ENCODE measurements around the gene FBLN1.

FBLN1 gene

GRCh38 chr22:45632791-45633515 is 130.3 kb downstream of the FBLN1 start:
- H2AFZ ChIP-seq (ENCODE audit: low read depth, low read length, severe bottlenecking), result no peak overlapping the region
- no peaks in the 10 kb centered on the region for H3F3A ChIP-seq (ENCODE audit: insufficient read depth)
- no peak overlapping the region for H3K9ac ChIP-seq (ENCODE audit: low read length)
- H3K36me3 ChIP-seq (ENCODE audit: low read length), result no peaks in the 10 kb centered on the region
- no peaks in the 10 kb centered on the region for H3K9me2 ChIP-seq (replicated peaks; ENCODE audit: insufficient read depth, low read length)
- no peaks in the 10 kb centered on the region for H3K9me3 ChIP-seq (ENCODE audit: insufficient read depth, low read length)
- H3K4me2 ChIP-seq (ENCODE audit: low read depth, low read length, poor library complexity, severe bottlenecking), result no peak overlapping the region
- H3K27me3 ChIP-seq (ENCODE audit: low read length), result no peaks in the 10 kb centered on the region
- no peak overlapping the region for H3K4me3 ChIP-seq (ENCODE audit: insufficient read depth, low read length, poor library complexity, severe bottlenecking)
- no peaks in the 10 kb centered on the region for H4K20me1 ChIP-seq (ENCODE audit: low read depth, low read length)
- TF ChIP-seq EZH2phosphoT487 (conservative IDR thresholded peaks at IDR 0.05; ENCODE audit: low read length), result no peak
- TF ChIP-seq CTCF (IDR thresholded peaks at IDR 0.05; ENCODE audit: insufficient read depth, low read length, poor library complexity, severe bottlenecking), result no peak
- H3K27ac ChIP-seq (ENCODE audit: low read depth, low read length), result no peak overlapping the region
- H3K79me2 ChIP-seq (ENCODE audit: insufficient read depth, low read length), result no peaks in the 10 kb centered on the region

GRCh38 chr22:45636683-45637082 is 134.0 kb downstream of the FBLN1 start:
- no peak overlapping the region for H3K27ac ChIP-seq (ENCODE audit: low read depth, low read length)
- H4K20me1 ChIP-seq (ENCODE audit: low read depth, low read length), result no peaks in the 10 kb centered on the region
- H3K9me2 ChIP-seq (replicated peaks; ENCODE audit: insufficient read depth, low read length), result no peaks in the 10 kb centered on the region
- no peak overlapping the region for H3K4me2 ChIP-seq (ENCODE audit: low read depth, low read length, poor library complexity, severe bottlenecking)
- H2AFZ ChIP-seq (ENCODE audit: low read depth, low read length, severe bottlenecking), result no peak overlapping the region
- no peaks in the 10 kb centered on the region for H3F3A ChIP-seq (ENCODE audit: insufficient read depth)
- H3K36me3 ChIP-seq (ENCODE audit: low read length), result no peaks in the 10 kb centered on the region
- H3K9ac ChIP-seq (ENCODE audit: low read length), result no peak overlapping the region
- H3K4me3 ChIP-seq (ENCODE audit: insufficient read depth, low read length, poor library complexity, severe bottlenecking), result no peak overlapping the region
- no peaks in the 10 kb centered on the region for H3K27me3 ChIP-seq (ENCODE audit: low read length)
- H3K9me3 ChIP-seq (ENCODE audit: insufficient read depth, low read length), result no peaks in the 10 kb centered on the region
- TF ChIP-seq CTCF (IDR thresholded peaks at IDR 0.05; ENCODE audit: insufficient read depth, low read length, poor library complexity, severe bottlenecking) (no peak), EZH2phosphoT487 (conservative IDR thresholded peaks at IDR 0.05; ENCODE audit: low read length) (no peak)
- no peaks in the 10 kb centered on the region for H3K79me2 ChIP-seq (ENCODE audit: insufficient read depth, low read length)

- H3K4me2 ChIP-seq (ENCODE audit: low read depth, low read length, poor library complexity, severe bottlenecking), result no peak overlapping the region
- H3K9me2 ChIP-seq (replicated peaks; ENCODE audit: insufficient read depth, low read length), result no peaks in the 10 kb centered on the region
- H3K9ac ChIP-seq (ENCODE audit: low read length), result no peak overlapping the region
- no peaks in the 10 kb centered on the region for H3K9me3 ChIP-seq (ENCODE audit: insufficient read depth, low read length)
- no peaks in the 10 kb centered on the region for H3K79me2 ChIP-seq (ENCODE audit: insufficient read depth, low read length)
- no peaks in the 10 kb centered on the region for H3F3A ChIP-seq (ENCODE audit: insufficient read depth)
- H2AFZ ChIP-seq (ENCODE audit: low read depth, low read length, severe bottlenecking), result no peak overlapping the region
- no peak for TF ChIP-seq CTCF (IDR thresholded peaks at IDR 0.05; ENCODE audit: insufficient read depth, low read length, poor library complexity, severe bottlenecking)
- TF ChIP-seq EZH2phosphoT487 (conservative IDR thresholded peaks at IDR 0.05; ENCODE audit: low read length), result no peak
- H3K36me3 ChIP-seq (ENCODE audit: low read length), result no peaks in the 10 kb centered on the region
- no peak overlapping the region for H3K27ac ChIP-seq (ENCODE audit: low read depth, low read length)
- H4K20me1 ChIP-seq (ENCODE audit: low read depth, low read length), result no peaks in the 10 kb centered on the region
- H3K27me3 ChIP-seq (ENCODE audit: low read length), result no peaks in the 10 kb centered on the region
- no peak overlapping the region for H3K4me3 ChIP-seq (ENCODE audit: insufficient read depth, low read length, poor library complexity, severe bottlenecking)
These were observed 135.5 kb downstream of the FBLN1 start for GRCh38 chr22:45638197-45638596.
